Right atrium auricular region (tissue), 2 donors: ENCODE results near the gene PAQR3. TPM values are rescaled to one million over a fixed set of nuclear protein-coding genes. Genes with fewer than 3 reads are reported as not detected.

ENCODE experiments used
- DNase-seq: peaks from one replicate; pipeline ENCODE4 v3.0.0-alpha.2; 2019; ENCODE audit warnings: low spot score
- H3K27ac ChIP-seq, 2 donors: fragments of 200-600 bp; sonication (generic); 1 replicate in 1 of 2; 2 replicates in 1 of 2; pipeline ENCODE4 v1.5.1; 2016 to 2019
- H3K27me3 ChIP-seq, 2 donors: fragments of 200-600 bp; sonication (generic); one replicate each; pipeline versions ENCODE4 v1.5.1 to v1.6.0; 2017 to 2019
- H3K36me3 ChIP-seq: fragments of 200-600 bp; sonication (generic); one replicate; pipeline ENCODE4 v1.5.1; 2016
- H3K4me1 ChIP-seq, 2 donors: fragments of 200-600 bp; sonication (generic); one replicate each; pipeline versions ENCODE4 v1.5.1 to v1.6.0; 2017 to 2019
- H3K4me3 ChIP-seq, 2 donors: fragments of 200-600 bp; sonication (generic); 1 replicate in 1 of 2; 2 replicates in 1 of 2; pipeline ENCODE4 v1.5.1; 2017 to 2019; ENCODE audit warnings: mild to moderate bottlenecking in 1 of 2, moderate library complexity in 1 of 2
- H3K9me3 ChIP-seq, 2 donors: fragments of 200-600 bp; sonication (generic); one replicate each; pipeline ENCODE4 v1.5.1; 2019
- total RNA-seq, 2 donors: library from RNA; depleted of rRNA; stranded (reverse); fragments of >200 nt; gene quantifications; one replicate each; pipeline ENCODE4 v1.1.0, GENCODE V29; 2016
- TF ChIP-seq, protein P1 (sequence below), 2 donors: fragments of 200-600 bp; sonication (generic); IDR thresholded peaks; one replicate each; pipeline ENCODE4 v1.5.1; 2019; ENCODE audit warnings: antibody characterized with exemption in 2 of 2

Gene PAQR3
- total RNA-seq, 2 donors from 2014 or later, result 8.3 to 8.4 TPM

DNA sequence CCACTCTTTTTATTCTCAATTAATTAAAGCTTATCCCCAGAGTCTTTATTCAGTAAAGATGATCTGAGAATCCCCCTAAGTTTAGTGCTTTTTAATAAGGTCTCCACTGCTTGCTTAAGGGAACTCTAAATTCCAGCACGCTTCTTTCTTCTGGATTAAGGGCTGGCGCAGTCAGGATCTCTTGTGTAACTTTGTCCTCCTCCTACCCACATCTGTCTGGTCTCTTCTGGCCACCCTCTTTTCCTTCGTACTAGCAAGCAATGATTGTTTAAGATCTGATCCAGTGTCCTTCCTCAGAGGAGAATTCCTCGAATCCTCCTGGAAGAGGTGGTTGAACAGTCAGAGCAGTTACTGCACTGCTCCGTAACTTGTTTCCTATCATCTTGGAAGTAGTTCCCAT, 14.0 kb upstream of the PAQR3 start:
- Histone ChIP-seq H3K27ac (no peak overlapping the region), H3K4me3 (no peak overlapping the region), H3K27me3 (no peaks in the 10 kb centered on the region), H3K9me3 (no peaks in the 10 kb centered on the region), H3K4me1 (no peaks in the 10 kb centered on the region), H3K36me3 (no peaks in the 10 kb centered on the region)
- TF ChIP-seq, protein P1, sequence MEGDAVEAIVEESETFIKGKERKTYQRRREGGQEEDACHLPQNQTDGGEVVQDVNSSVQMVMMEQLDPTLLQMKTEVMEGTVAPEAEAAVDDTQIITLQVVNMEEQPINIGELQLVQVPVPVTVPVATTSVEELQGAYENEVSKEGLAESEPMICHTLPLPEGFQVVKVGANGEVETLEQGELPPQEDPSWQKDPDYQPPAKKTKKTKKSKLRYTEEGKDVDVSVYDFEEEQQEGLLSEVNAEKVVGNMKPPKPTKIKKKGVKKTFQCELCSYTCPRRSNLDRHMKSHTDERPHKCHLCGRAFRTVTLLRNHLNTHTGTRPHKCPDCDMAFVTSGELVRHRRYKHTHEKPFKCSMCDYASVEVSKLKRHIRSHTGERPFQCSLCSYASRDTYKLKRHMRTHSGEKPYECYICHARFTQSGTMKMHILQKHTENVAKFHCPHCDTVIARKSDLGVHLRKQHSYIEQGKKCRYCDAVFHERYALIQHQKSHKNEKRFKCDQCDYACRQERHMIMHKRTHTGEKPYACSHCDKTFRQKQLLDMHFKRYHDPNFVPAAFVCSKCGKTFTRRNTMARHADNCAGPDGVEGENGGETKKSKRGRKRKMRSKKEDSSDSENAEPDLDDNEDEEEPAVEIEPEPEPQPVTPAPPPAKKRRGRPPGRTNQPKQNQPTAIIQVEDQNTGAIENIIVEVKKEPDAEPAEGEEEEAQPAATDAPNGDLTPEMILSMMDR (IDR thresholded peaks at IDR 0.05), result no peak
- DNase-seq, result no peak

DNA sequence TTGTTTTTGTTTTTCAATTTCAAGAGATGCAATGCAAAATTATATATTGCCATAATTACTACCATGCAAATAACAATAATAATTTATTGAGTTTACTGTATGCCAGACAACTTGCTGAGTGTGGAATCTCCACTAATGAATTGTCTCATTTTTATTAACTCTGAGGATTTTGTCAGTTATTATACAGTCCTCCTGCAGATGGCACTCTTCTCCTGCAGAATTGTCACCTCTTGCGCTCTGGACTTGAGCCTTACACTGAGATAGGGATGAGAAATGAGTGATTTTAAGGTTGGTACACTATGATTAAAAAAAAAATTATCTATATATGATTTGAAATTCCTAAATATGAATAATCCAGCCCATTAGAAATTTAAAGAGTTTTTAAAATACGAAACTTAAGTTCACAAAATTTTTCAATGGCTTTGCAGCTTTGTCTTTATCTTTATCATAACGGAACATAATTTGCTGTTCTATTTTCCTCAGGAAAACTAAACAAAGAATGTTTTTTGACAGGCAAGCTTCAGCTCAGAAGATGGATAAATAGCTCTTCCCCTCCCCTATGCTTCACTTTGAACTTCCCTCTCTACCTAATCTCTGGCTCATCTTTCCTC, 12.7 kb upstream of the PAQR3 start:
- Histone ChIP-seq H3K36me3 (no peaks in the 10 kb centered on the region), H3K9me3 (no peaks in the 10 kb centered on the region), H3K4me3 (no peak overlapping the region), H3K27ac (no peak overlapping the region), H3K4me1 (no peaks in the 10 kb centered on the region), H3K27me3 (no peaks in the 10 kb centered on the region)
- no peak for DNase-seq
- TF ChIP-seq, protein P1 (IDR thresholded peaks at IDR 0.05), result peak; percentile 47 to 78

DNA sequence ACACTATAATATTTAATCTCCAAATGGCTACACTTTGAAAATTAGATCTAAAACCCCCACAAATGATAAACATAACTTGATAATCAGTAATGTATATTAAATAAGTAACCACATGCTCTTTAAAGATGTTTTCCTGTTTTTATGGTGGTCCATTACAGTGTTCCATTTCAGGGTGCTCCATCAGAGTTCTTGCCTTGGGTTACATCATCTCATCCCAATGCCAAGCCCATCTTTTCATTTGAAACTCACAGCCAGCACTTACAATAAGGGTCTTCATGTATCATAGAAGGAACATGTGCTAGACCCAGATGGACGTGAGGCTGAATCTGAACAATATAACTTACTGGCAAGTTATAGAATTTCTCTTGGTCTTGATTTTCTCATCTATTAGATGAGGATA, 10.5 kb upstream of the PAQR3 start:
- TF ChIP-seq, protein P1 (IDR thresholded peaks at IDR 0.05), result no peak
- no peaks in the 10 kb centered on the region for H3K4me1 ChIP-seq
- H3K27me3 ChIP-seq, result no peaks in the 10 kb centered on the region
- no peaks in the 10 kb centered on the region for H3K36me3 ChIP-seq
- H3K9me3 ChIP-seq, result no peaks in the 10 kb centered on the region
- no peak for DNase-seq
- no peak overlapping the region for H3K27ac ChIP-seq
- H3K4me3 ChIP-seq, result no peak overlapping the region

DNA sequence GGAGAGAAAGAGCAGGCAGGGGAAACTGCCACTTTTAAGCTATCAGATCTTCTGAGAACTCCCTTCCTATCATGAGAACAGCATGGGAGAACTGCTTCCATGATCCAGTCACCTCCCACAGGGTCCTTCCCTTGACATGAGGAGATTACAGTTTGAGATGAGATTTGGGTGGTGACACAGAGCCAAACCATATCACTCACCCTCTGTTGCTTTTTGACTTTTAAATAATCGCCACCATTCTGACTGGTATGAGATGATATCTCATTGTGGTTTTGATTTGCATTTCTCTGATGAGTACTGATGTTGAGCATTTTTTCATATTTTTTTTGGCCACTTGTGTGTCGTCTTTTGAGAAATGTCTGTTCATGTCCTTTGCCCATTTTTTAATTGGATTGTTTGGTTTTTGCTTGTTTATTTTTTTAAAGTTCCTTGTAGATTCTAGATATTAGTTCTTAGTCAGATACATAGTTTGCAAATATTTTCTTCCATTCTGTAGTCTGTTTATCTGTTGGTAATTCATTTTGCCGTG, 6.5 kb upstream of the PAQR3 start:
- Histone ChIP-seq H3K27me3 (no peaks in the 10 kb centered on the region), H3K4me3 (no peak overlapping the region), H3K4me1 (no peaks in the 10 kb centered on the region), H3K36me3 (no peaks in the 10 kb centered on the region), H3K27ac (no peak overlapping the region), H3K9me3 (no peaks in the 10 kb centered on the region)
- no peak for DNase-seq
- TF ChIP-seq, protein P1 (IDR thresholded peaks at IDR 0.05), result no peak

DNA sequence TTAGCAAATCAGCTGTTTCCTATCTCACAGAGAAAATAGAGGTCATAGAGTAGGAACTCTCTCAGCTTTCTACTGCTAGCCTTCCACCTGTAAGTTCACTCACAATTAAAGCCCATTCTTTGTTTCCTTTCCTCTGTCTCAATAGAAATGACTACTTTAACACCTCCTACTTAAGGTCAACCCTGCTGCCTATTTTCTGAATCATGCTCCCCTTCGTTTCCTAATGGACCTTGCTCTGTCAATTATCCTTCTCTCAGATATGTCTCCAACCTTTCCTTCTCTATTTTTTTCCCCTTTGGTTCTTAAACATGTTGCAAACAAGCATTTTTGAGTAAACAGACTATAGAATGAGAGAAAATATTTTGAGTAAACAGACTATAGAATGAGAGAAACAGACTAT, 5.1 kb upstream of the PAQR3 start:
- Histone ChIP-seq H3K27ac (no peak overlapping the region), H3K4me3 (no peak overlapping the region), H3K9me3 (no peaks in the 10 kb centered on the region), H3K27me3 (no peaks in the 10 kb centered on the region), H3K4me1 (peaks cover 0 to 6% of the 10 kb centered on the region in 2 donors), H3K36me3 (no peaks in the 10 kb centered on the region)
- DNase-seq, result no peak
- TF ChIP-seq, protein P1 (IDR thresholded peaks at IDR 0.05), result no peak

DNA sequence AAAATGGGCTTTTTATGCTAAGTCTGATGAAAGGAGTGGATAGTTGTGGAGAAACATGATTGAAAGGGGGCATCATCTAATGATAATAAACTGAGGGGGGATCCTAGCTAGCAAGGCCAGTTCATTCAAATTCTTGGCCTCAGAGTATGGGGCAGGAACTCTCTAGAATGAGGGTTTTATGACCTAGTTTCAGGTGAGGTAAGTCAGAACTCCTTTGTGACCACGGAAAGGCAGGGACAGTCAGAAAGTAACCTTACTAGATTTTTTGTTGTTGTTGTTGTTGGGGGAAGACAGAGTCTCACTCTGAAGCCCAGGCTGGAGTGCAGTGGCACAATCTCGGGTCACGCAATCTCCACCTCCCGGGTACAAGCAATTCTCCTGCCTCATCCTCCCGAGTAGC, 1.5 kb upstream of the PAQR3 start:
- DNase-seq, result no peak
- Histone ChIP-seq H3K9me3 (no peaks in the 10 kb centered on the region), H3K27me3 (no peaks in the 10 kb centered on the region), H3K4me3 (no peak overlapping the region), H3K4me1 (peaks cover 0 to 22% of the 10 kb centered on the region in 2 donors), H3K27ac (no peak overlapping the region), H3K36me3 (no peaks in the 10 kb centered on the region)
- TF ChIP-seq, protein P1 (IDR thresholded peaks at IDR 0.05), result no peak
